ENCODE measurements around the gene RASGEF1B.

Gene RASGEF1B

DNA sequence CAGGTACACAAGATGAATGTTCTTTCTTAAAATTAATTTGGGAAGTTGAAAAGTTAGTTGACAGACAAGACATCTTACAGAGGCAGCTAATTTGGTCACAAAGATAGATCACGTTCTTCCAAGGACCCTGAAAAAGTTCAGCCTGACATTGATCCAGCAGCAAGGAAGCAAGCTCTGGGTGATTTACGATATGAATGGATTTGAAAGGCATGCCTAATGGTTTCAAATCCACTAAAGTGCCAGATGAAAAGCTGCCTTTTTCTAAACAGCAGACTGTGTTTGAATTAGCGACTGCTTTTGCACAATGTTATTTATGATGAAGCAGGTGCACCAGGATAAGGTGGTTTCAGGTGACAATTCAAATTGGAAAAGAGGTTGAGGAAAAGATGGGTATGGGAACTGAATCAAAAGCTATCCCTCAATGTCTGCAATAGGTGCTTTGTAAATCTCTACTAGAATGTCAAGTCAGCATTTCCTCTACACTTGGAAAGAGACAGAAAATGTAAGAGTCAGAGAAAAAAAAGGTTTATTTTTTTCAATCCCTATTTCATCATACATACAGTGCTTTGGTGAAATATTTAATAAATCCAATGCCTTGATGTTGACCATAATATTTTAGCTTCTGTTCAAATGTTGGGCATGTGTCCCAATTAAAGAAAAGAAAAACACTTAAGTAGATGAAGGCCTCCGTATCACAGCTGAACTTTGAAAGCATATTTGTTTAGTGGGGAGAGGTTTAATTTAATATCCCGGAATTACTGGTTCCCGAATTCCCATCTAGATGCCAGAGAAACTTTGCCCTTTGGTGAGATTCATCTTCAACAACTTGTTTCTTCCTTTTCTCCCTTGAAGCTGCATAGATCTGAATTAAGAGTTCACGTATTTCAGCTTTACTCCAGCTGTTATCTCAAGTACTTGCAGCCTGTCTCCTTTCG, 6.0 kb downstream of the RASGEF1B start:
- DNase-seq (ENCODE audit: low read depth) = no peak

DNA sequence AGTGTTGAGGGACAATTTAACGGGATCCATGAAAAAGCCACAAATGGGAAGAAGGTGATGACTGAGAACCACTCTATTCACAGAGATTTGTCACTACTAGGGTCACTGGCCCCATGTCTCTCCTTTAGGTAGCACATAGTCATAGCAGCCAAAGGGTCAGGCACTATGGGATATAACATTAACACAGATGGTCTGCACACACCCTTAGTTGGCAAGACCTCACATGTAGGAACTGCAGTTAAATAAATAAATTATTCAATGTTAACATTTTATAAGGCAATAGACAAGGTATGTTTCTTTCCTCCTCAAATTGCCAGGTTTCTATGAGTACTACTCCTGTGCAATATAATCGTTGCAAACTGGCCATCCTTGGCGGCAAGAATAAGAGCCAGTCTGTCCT, 10.9 kb downstream of the RASGEF1B start:
- DNase-seq (ENCODE audit: low read depth) = no peak

DNA sequence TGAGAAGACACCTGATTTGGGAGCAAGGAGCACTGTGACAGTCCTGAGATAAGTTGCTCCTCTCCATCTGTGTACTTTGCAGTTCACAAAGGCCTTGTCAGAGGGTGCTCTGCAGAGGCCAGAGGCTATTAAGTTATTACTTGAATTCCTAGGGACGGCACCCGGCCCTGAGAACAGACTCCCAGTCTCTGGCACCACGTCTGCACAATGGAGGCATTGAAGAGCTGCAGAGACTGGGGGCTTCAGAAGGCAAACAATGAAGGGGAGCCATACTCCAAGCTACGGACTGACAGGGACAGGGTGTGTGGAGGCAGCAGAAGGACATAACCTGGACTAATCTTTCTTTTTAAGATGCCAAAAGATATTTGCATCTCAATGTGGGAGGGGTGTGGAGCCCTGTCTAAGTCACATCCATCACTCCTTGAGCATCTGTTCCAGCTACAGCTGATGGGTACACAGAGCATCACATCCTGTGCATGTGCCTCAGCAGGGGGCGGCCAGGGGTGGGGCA, 11.5 kb downstream of the RASGEF1B start:
- DNase-seq (ENCODE audit: low read depth) = no peak

DNA sequence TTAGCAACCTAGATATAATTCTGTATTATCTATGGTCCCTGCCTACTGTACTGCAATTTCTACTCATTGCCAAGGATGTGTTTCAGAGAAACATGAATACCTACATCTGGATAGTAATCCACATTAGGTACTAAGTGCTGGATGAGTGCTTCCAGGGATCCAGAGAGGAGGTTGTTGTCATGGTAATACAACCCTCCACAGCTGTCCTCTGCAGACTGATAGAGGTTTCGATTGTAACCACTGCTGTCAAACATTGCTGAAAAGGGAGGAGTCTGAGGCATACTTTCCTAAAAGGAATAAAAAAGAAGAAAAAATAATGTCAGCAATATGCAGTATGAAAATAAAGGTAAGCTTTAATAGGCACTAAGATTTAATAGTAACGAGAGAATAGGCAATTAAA, 12.5 kb downstream of the RASGEF1B start:
- no peak for DNase-seq (ENCODE audit: low read depth)

DNA sequence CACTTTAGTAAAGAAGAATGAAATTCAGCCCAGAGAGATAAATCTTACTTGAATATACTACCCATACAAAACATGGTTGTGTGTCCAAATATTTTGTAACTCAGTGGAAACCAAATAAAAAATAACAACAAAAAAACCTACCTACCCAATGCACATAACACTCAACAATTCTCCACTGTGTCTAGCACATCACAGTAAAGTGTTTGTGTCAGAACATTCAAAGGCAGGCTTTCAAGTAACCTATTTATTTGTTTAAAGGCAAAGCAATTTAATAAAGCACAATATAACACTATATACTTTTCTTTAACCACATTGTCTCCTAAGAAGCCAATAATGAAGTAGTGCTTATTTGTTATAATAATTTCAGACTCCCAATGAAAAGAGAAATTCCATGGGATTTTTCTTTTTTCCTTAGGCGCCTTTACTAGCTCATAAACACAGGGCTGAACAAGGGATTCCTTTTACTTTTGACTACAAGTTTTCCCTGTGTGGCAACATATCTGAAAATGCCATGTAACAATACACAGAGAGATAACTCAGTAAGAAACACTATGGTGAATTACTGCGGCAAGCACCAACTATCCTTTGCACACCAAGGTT, 13.7 kb downstream of the RASGEF1B start:
- DNase-seq (ENCODE audit: low read depth) = no peak

DNA sequence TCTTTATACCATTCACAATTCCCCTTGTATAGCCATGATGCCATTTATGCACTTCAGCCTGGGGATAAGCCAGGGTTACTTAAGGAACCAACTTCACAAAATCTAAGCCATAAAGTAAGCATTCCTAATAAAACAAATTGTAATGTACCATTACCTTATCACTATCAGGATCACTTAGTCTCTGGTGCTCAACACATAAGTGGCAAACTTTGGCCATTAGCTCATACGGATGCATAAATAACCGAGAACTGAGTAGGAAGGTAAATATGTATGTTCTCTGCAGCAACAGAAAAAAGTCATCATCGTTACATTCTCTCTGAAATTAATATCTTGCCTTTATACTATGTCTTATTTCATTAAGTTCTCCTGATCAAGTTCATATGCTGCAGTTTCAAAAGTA, 14.4 kb downstream of the RASGEF1B start:
- DNase-seq (ENCODE audit: low read depth) = no peak

DNA sequence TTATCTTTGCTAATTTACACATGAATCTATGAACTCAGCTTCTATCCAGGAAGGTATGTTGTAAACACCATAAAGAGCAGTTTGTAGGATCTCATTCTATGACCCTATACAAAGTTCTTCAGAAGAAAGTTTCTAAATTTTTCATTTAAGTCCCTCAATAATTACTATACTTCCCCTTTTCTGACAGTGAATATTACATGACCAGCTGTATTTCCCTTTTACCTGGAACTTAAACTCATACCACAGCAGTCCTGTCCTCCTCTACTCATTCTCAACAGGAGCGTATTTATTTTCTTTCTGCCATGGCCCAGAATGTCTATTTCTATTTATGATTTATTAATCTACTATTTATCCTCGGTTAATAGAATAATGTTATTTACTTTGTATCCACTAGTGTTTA, 15.8 kb downstream of the RASGEF1B start:
- no peak for DNase-seq (ENCODE audit: low read depth)

DNA sequence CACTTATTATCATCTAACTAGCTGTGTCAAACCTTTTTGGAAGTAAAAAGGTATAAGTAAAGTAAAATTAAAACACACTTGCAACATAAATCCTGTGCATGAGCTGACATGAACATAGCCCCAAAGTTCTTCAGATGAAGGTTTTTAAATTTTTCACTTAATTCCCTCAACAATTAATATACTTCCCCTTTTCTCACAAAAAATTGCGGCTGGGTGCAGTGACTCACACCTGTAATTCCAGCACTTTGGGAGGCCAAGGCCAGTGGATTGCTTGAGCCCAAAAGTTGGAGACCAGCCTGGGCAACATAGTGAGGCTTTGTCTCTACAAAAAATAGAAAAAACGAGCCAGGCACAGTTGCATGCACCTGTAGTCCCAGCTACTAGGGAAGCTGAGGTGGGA, 16.8 kb downstream of the RASGEF1B start:
- no peak for DNase-seq (ENCODE audit: low read depth)

DNA sequence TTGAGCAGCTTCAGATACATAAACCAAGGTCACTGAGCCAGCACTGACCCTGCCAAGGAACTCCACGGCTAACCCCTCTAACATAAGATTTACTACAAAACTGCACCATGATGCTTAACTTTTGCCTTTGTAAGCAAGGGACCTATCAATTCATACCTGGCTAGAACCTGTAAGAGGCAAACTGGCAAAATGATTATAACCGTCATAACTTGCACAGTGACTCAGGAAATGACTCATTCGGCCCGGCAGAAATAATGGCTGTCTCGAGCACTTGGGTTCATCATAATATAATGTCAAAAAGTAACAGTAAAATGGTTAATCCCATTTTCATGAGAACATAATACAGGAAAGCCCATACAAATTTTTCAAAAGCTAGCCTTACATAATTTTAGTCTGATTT, 17.2 kb downstream of the RASGEF1B start:
- DNase-seq (ENCODE audit: low read depth) = no peak

DNA sequence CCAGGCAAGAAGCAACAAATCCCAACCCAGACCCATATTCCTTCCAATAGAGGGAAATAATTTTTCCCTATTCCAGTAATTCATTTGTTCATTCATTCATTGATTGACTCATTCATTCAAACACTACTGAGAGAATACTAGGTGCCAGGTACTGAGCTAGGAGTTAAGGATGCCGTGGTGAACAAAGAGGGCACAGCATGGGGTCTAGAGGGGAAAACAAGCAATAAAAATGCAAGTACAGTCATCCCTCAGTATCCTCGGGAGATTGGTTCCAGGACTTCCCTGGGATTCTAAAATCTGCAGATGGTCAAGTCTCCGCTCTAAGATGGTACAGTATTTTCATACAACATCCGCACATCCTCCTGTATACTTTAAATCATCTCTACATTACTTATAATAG, 18.7 kb downstream of the RASGEF1B start:
- no peak for DNase-seq (ENCODE audit: low read depth)

DNA sequence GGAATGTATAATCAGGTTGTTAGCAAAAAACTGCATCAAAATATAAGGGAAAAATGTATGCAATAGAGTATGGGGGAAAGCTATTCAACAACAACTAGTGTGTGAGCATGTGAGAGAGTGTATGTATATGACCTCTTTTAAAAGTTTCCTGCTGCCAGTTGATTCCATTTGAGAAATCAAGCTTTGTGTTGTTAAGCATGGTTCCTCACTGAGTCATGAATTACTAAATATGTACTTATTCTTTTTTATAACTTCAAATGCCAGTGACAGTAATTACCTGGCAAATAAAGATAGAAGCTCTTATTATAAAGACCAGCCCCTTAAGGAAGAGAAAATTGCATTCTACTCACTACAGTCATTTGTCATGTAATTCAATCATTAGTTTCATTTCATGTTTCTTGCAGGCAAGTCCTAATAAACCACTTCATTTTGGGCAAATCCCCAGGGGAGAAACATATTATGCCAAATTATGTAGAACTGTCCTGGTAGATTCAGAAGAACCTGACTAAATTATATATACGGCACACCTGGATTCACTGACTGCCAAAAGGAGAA, 19.2 kb downstream of the RASGEF1B start:
- no peak for DNase-seq (ENCODE audit: low read depth)

DNA sequence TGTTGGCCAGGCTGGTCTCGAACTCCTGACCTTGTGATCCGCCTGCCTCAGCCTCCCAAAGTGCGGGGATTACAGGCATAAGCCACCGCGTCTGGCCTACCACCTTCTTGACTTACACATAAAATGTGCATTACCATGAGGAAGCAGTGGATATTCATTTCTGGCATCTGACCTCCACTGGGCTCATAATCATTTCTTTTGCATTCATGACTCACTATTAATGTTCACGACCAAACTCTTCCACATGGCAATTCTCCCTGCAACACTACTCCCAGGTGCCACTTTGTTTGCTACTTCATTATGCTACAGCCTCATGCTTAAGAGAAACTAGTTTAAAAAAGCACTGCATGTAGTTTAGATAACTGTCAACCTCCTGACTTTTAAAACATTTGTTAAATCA, 22.7 kb downstream of the RASGEF1B start:
- no peak for DNase-seq (ENCODE audit: low read depth)

DNA sequence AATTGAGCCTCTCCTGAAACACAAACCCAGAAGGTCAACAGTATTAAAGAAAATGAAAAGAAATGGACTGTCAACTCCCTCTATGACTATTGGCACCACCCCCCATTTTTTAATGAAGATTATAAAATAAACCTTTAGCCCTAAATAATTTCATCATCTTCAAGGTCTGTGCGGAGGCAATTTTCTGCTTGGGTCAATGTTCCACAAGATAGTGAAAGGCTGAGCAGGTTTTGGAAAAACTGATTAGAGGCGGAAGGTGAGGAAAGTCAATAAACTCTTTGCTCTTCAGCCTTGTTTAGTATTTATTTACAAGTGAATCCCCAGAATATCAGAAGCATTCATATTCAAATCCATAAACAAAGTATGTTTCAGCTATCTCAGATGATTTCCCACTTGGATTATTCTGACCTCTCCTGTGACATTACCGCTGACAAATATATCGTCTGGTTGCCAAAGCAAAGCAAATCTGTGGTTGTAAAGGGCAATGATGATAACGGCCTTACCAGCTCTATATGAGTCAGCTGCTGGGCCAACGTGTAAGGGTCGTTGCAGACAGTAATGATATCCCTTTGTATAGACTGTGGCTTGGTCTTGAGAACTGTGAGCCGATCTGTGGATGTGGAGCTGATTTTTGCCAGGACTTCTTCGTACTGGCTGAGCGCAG, 24.0 kb downstream of the RASGEF1B start:
- no peak for DNase-seq (ENCODE audit: low read depth)

DNA sequence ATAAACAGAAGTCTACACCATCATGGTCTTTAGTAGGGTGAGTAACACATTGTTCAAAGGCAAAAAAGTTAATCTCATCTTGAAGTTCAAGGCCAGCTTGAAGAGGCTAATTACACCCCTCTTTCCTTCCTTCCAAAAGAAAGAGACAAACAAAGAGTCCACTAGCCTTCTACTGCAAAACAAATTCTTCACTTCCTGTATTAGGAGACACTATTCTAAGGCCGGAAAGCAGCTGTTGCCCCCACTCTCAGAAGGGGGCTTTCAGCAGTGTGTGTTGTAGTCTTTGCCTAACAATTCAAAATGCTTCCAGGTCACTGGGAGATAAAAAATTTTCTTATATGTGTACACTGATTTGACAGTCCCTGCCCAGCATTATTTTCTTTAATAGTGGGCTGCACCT, 25.1 kb downstream of the RASGEF1B start:
- no peak for DNase-seq (ENCODE audit: low read depth)

DNA sequence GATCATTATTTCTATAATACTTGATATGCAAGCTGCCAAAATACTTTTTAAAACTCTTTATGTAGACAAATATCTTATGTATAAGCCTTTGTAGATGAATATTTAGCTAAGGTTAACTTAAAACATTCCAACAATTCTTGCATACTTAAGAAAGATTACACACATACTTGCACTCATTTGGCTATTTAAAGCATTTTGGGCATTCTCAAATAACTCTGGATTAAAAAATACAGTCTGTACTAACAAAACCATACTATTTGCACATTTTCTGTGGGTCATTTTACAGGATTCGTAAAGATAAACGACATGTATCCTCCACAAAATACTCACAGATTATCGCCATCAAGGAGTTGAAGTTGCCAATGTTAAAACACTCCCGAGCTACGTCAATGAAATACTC, 26.5 kb downstream of the RASGEF1B start:
- no peak for DNase-seq (ENCODE audit: low read depth)

DNA sequence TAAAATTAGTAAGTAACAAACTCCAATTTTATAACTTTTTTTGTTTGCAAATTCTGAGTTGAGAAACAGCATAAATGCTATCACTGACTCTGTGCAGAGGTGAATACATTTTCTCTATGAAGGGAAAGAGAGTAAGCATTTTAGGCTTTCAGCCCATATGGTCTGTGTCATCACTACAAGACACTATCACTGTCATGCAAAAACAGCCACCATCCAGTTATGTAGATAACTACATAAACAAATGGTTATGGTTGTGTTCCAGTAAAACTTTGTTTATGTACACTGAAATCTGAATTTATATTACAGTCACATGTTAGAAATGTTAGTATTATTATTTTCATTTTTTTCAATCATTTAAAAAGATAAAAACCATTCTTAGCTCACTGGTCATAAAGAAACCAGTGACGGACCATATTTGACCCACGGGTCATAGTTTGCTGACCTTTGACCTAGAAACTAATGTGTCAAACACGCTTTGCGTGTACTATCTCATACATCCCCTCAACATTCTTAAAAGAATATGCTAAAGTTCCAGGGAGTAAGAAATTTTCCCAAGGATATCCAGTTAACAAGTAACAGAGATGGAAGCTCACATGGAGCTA, 29.1 kb downstream of the RASGEF1B start:
- DNase-seq (ENCODE audit: low read depth) = no peak

DNA sequence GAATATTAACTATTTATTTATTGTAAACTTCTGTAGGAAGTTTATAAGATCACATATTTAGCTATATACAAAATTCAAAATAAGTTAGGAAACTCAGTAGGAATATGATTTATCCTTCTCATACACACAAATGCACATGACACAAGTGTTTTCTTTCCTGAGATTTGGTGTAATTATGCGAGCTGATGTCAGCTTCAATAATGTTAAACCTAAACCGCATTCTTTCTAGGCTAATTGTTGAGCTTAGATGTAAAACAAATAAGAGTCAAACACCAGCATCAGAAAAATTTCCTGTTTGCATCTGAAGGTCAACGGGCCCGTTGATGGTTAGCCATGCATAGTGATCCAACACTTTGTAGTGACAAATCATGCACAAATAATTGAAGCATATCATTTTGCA, 30.8 kb downstream of the RASGEF1B start:
- no peak for DNase-seq (ENCODE audit: low read depth)

DNA sequence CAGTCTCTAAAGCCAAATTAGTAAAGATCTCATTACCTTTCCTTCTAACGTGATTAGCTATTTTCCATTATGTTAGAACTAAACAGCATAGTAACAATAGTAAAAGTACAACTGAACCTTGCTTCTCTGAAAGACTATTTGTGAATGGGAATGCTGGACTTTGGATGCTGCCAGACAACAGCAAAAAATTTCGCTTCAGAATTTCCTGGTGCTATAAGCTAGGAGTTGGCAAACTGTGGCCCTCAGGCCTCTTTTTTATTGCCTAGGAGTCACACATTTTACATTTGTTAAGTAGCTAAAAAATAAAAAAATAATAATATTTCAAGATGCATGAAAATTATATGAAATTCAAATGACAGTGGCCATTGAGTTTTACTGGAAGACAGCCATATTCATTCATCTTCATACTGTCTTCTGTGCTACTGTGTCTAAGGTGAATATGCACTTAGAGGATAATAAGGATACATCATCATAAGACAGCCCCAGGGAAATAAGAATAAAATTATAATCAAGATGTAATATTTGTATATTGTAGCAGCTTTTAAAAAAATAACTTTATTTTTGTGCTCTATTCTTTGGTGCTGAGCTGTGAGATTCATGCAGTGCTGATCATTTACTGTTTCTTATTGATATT, 34.6 kb downstream of the RASGEF1B start:
- DNase-seq (ENCODE audit: low read depth) = no peak

DNA sequence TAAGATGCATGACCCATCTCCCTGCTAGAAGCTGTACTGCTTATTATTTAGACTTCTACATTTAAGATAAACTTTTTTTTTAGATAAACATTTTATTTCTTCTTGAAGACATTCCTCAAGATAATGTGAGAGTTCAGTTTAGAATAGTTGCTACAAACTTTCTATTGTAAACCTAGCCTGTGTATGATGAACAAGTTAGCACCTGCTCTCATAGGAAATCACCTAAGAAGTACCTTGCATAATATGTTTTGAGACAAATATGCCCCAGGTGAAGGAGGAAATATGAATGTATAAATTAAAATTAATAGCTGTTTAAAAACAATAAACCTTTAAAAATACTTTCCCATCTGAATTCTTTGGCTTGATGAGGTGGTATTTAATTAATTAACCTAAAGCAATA, 35.6 kb downstream of the RASGEF1B start:
- no peak for DNase-seq (ENCODE audit: low read depth)

DNA sequence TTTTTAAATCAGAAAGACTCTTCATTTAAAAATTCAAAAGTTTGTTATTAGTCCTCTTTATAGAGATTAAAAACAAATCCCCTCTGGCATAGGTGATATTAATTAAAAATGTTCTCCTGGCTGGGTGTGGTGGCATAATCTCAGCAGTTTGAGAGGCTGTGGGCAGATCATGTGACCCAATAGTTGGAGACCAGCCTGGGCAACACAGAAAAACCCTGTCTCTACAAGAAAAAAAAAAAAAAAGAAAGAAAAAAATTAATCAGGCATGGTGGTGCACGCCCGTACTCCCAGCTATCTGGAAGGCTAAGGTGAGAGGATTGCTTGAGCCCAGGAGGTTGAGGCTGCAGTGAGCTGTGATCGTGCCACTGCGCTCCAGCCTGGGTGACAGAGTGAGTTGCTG, 38.9 kb downstream of the RASGEF1B start:
- DNase-seq (ENCODE audit: low read depth) = no peak

DNA sequence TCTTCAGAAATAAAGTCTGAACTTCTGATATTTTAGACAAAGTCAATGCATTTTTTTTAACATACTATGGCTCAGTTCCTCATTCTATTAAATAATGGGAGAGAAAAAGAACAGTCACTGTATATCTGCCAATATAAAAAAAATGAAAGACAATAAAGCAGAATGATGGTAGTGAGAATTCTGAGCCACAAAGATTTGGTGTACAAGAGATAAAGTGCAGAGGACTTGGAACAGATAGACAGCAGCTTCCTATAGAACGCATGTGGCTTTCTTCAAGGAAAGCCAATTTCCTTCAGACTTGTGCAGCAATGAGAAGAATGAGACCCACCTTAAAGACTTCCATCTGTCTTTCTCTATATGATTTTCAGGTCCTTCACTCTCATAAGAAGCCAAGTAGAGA, 39.7 kb downstream of the RASGEF1B start:
- DNase-seq (ENCODE audit: low read depth) = no peak

DNA sequence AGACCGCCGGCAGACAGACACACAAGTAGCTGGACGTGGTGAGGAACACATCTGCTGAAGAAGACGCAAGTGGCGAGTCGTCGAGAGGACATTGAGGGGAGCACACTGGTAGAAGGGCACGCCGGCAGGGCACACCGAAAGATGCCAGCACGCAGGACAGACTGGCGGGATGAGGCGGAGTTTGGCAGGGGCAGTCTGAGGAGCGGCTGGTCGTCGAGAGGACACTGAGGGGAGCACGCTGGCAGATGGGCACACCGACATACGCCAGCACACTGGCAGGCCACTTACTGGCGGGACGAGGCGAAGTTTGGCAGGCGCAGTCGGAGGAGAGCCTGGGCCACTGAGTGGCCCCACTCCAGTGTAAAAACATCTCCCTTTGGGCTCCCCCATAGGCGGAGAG, 42.1 kb downstream of the RASGEF1B start:
- no peak for DNase-seq (ENCODE audit: low read depth)
